Measurements from ENCODE around the gene ZNF622. TPM values are rescaled to one million over a fixed set of nuclear protein-coding genes. Genes with fewer than 3 reads are reported as not detected.
"Not testable (repeated sequence)": the region's sequence is repeated elsewhere in the genome, so short reads cannot be mapped to it uniquely, and the experiment has no call there.

Gene ZNF622
- total RNA-seq, 2 donors from 2014 or later, result 24.4 to 37.3 TPM

GRCh38 chr5:16457853-16458252, 7.7 kb downstream of the ZNF622 start:
- H3K36me3 Mint-ChIP-seq, result peaks cover 18 to 46% of the 10 kb centered on the region in 2 donors
- H3K27ac Mint-ChIP-seq, result peak overlapping the region; percentile 10 to 62
- no peaks in the 10 kb centered on the region for H3K9me3 Mint-ChIP-seq
- peak; percentile 25 to 48 for ATAC-seq
- no peak for DNase-seq (ENCODE audit: low spot score in 2 of 2)

DNA sequence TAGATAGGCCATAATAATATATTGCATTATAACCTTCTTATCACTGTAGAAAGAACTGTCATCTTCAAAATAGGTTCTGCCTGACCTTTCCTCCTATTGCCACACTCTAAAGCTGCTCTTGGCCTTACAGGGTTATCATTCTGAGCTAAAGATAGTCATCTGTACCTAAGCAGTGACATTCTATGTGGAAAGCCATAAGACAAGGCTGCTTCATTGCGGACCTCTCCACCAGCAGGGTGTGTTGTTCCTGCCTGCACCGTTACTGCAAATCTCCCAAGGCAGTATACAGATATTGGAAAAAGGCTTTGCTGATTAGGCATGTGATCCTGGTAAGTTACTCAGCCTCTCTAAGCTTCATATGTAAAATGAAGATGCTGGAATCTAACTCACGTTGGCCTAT, 8.1 kb downstream of the ZNF622 start:
- peaks cover 19 to 46% of the 10 kb centered on the region in 2 donors for H3K36me3 Mint-ChIP-seq
- no peak for DNase-seq (ENCODE audit: low spot score in 2 of 2)
- peak overlapping the region; percentile 10 to 62 for H3K27ac Mint-ChIP-seq
- no peaks in the 10 kb centered on the region for H3K9me3 Mint-ChIP-seq
- no peak for ATAC-seq

- peak in 1 of 2 donors; percentile 43 for DNase-seq (ENCODE audit: low spot score in 2 of 2)
- Mint-ChIP-seq H3K9me3 (no peaks in the 10 kb centered on the region), H3K36me3 (peaks cover 24 to 48% of the 10 kb centered on the region in 2 donors), H3K27ac (peak overlapping the region; percentile 76 to 89)
- peak; percentile 80 to 92 for ATAC-seq
Measured at GRCh38 chr5:16456103-16456832, 9.3 kb downstream of the ZNF622 start.

DNA sequence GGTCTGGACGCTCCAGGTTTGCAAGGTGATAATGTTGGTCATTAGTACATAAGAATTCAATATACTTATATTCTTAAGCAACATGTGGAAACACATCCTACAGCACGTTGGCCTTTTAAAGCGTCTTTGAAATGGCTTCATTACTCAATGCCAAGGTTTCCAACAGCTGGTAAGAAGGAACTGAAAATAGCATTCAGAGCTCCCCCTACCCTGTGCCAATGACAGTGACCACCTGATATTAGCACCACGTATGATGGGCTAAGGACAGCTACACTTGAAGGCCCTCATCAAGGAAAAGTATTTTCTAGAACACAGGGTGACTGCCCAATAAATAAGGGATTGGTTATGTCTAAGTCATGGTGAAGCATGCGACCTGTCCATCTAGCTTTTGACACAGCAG, 9.9 kb downstream of the ZNF622 start:
- DNase-seq (ENCODE audit: low spot score in 2 of 2) (no peak), ATAC-seq (peak in 1 of 2 donors; percentile 10)
- H3K27ac Mint-ChIP-seq, result peak overlapping the region; percentile 76 to 89
- H3K36me3 Mint-ChIP-seq, result peaks cover 21 to 43% of the 10 kb centered on the region in 2 donors
- no peaks in the 10 kb centered on the region for H3K9me3 Mint-ChIP-seq

GRCh38 chr5:16454686-16455085, 10.9 kb downstream of the ZNF622 start:
- peak overlapping the region in 1 of 2 donors; percentile 23 for H3K27ac Mint-ChIP-seq
- ATAC-seq, result no peak
- no peak for DNase-seq (ENCODE audit: low spot score in 2 of 2)
- no peaks in the 10 kb centered on the region for H3K9me3 Mint-ChIP-seq
- peaks cover 19 to 35% of the 10 kb centered on the region in 2 donors for H3K36me3 Mint-ChIP-seq

GRCh38 chr5:16453609-16454008, 12.0 kb downstream of the ZNF622 start:
- no peak for DNase-seq (ENCODE audit: low spot score in 2 of 2)
- H3K36me3 Mint-ChIP-seq, result peaks cover 19 to 36% of the 10 kb centered on the region in 2 donors
- H3K9me3 Mint-ChIP-seq, result no peaks in the 10 kb centered on the region
- H3K27ac Mint-ChIP-seq, result no peak overlapping the region
- no peak for ATAC-seq

- ATAC-seq (no peak), DNase-seq (ENCODE audit: low spot score in 2 of 2) (no peak)
- Mint-ChIP-seq H3K9me3 (no peaks in the 10 kb centered on the region), H3K27ac (no peak overlapping the region), H3K36me3 (peaks cover 17 to 33% of the 10 kb centered on the region in 2 donors)
Measured at GRCh38 chr5:16450163-16450562, 15.4 kb downstream of the ZNF622 start.

GRCh38 chr5:16446993-16447392, 18.6 kb downstream of the ZNF622 start:
- Mint-ChIP-seq H3K27ac (no peak overlapping the region), H3K9me3 (no peaks in the 10 kb centered on the region), H3K36me3 (peaks cover 13 to 26% of the 10 kb centered on the region in 2 donors)
- no peak for ATAC-seq
- no peak for DNase-seq (ENCODE audit: low spot score in 2 of 2)

GRCh38 chr5:16437977-16438376, 27.6 kb downstream of the ZNF622 start:
- no peaks in the 10 kb centered on the region for H3K9me3 Mint-ChIP-seq
- DNase-seq (ENCODE audit: low spot score in 2 of 2), result no peak

GRCh38 chr5:16436065-16436682, 29.4 kb downstream of the ZNF622 start:
- H3K9me3 Mint-ChIP-seq; H3K36me3 Mint-ChIP-seq; H3K27ac Mint-ChIP-seq; DNase-seq (ENCODE audit: low spot score in 2 of 2); ATAC-seq: not testable (repeated sequence)

More at GRCh38 chr5:16437977-16438376, 27.6 kb downstream of the ZNF622 start:
- Mint-ChIP-seq H3K36me3 (no peaks in the 10 kb centered on the region), H3K27ac (no peak overlapping the region)
- ATAC-seq, result no peak

DNA sequence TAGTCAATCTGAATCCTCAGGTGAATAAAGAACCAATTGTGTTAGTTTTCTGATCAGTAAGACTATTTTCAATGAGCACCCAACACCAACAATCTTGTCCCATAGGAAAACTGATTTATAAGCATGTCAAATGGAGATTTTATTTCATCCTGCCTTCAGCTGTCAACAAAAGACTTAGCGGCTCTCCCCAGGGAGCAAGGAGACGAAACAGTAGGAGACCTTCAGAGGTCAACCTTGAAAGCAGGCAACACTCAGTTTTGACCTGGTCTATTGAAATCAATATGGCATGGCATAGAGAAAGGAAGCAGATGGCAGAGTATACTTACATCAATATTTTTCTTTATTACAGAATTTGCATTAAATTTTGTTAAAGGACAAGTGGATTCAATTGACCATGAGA, 34.1 kb downstream of the ZNF622 start:
- Mint-ChIP-seq H3K9me3 (no peaks in the 10 kb centered on the region), H3K27ac (no peak overlapping the region), H3K36me3 (no peaks in the 10 kb centered on the region)
- DNase-seq (ENCODE audit: low spot score in 2 of 2), result no peak
- no peak for ATAC-seq

GRCh38 chr5:16430349-16431089, 35.1 kb downstream of the ZNF622 start:
- Mint-ChIP-seq H3K27ac (no peak overlapping the region), H3K36me3 (no peaks in the 10 kb centered on the region), H3K9me3 (no peaks in the 10 kb centered on the region)
- ATAC-seq (no peak), DNase-seq (ENCODE audit: low spot score in 2 of 2) (no peak)

GRCh38 chr5:16428359-16428758, 37.2 kb downstream of the ZNF622 start:
- ATAC-seq (no peak), DNase-seq (ENCODE audit: low spot score in 2 of 2) (no peak)
- Mint-ChIP-seq H3K27ac (no peak overlapping the region), H3K9me3 (no peaks in the 10 kb centered on the region), H3K36me3 (no peaks in the 10 kb centered on the region)

GRCh38 chr5:16427587-16427986, 38.0 kb downstream of the ZNF622 start:
- H3K9me3 Mint-ChIP-seq, result no peaks in the 10 kb centered on the region

DNA sequence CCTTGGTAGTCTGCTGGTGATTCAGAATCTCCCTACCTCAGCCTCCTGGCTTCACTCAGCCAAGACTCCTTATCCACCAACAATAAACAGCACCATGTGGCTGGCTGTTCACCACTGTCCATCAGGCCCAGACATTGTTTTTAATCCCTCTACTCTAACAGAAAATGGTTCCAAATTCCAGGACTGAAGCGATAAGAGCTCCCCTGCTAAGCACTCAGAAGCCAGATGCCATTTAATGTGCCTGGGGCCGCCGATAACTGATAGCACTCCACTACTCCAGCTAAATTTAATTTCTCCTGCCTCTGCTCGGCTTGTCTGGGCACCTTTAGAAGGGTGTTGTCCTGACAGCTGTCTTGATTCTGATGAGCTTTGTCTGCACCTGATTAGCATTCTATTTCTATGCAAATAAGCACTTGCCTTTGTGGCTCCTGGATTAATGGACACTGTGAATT, 47.1 kb downstream of the ZNF622 start:
- H3K36me3 Mint-ChIP-seq, result no peaks in the 10 kb centered on the region
- no peak overlapping the region for H3K27ac Mint-ChIP-seq
- no peaks in the 10 kb centered on the region for H3K9me3 Mint-ChIP-seq
- no peak for ATAC-seq
- no peak for DNase-seq (ENCODE audit: low spot score in 2 of 2)

More at GRCh38 chr5:16427587-16427986, 38.0 kb downstream of the ZNF622 start:
- Mint-ChIP-seq H3K36me3 (no peaks in the 10 kb centered on the region), H3K27ac (no peak overlapping the region)
- ATAC-seq (no peak), DNase-seq (ENCODE audit: low spot score in 2 of 2) (no peak)

GRCh38 chr5:16417398-16418074, 48.1 kb downstream of the ZNF622 start:
- ATAC-seq, result no peak
- Mint-ChIP-seq H3K27ac (no peak overlapping the region), H3K36me3 (no peaks in the 10 kb centered on the region)

GRCh38 chr5:16414861-16415260, 50.7 kb downstream of the ZNF622 start:
- DNase-seq (ENCODE audit: low spot score in 2 of 2) (no peak), ATAC-seq (no peak)
- no peak overlapping the region for H3K27ac Mint-ChIP-seq
- H3K9me3 Mint-ChIP-seq, result no peaks in the 10 kb centered on the region
- H3K36me3 Mint-ChIP-seq, result no peaks in the 10 kb centered on the region

More at GRCh38 chr5:16417398-16418074, 48.1 kb downstream of the ZNF622 start:
- no peaks in the 10 kb centered on the region for H3K9me3 Mint-ChIP-seq
- no peak for DNase-seq (ENCODE audit: low spot score in 2 of 2)

All from activated naive CD4-positive, alpha-beta T cell treated with anti-CD3 and anti-CD28 coated beads, Interleukin-2, amount 50 U/mL, for 72 hours (primary cell).